HUES48 (cell line): ENCODE measurements around the gene IBA57.

Source experiments
- H3K27ac ChIP-seq: one replicate; pipeline ENCODE4 v1.7.0; 2013; ENCODE audit warnings: low read depth, low read length, inconsistent platforms
- H3K27me3 ChIP-seq: 2 replicates; pipeline ENCODE4 v1.6.1; 2013; ENCODE audit warnings: mild to moderate bottlenecking, low read length; ENCODE audit not compliant: control insufficient read depth, insufficient read depth
- H3K36me3 ChIP-seq: 2 replicates; pipeline ENCODE4 v1.6.1; 2013; ENCODE audit warnings: low read length; ENCODE audit not compliant: control insufficient read depth, insufficient read depth
- H3K4me1 ChIP-seq: 2 replicates; pipeline ENCODE4 v1.6.1; 2013; ENCODE audit warnings: mild to moderate bottlenecking, low read length; ENCODE audit not compliant: control insufficient read depth, insufficient read depth
- H3K4me3 ChIP-seq: 2 replicates; pipeline ENCODE4 v1.5.1; 2013; ENCODE audit warnings: mild to moderate bottlenecking, low read depth, low read length
- H3K9ac ChIP-seq: 2 replicates; pipeline ENCODE4 v1.6.1; 2013; ENCODE audit warnings: mild to moderate bottlenecking, low read depth, low read length, moderate library complexity
- H3K9me3 ChIP-seq: 2 replicates; pipeline ENCODE4 v1.6.1; 2013; ENCODE audit warnings: low read length; ENCODE audit not compliant: control insufficient read depth, insufficient read depth

IBA57 gene

DNA sequence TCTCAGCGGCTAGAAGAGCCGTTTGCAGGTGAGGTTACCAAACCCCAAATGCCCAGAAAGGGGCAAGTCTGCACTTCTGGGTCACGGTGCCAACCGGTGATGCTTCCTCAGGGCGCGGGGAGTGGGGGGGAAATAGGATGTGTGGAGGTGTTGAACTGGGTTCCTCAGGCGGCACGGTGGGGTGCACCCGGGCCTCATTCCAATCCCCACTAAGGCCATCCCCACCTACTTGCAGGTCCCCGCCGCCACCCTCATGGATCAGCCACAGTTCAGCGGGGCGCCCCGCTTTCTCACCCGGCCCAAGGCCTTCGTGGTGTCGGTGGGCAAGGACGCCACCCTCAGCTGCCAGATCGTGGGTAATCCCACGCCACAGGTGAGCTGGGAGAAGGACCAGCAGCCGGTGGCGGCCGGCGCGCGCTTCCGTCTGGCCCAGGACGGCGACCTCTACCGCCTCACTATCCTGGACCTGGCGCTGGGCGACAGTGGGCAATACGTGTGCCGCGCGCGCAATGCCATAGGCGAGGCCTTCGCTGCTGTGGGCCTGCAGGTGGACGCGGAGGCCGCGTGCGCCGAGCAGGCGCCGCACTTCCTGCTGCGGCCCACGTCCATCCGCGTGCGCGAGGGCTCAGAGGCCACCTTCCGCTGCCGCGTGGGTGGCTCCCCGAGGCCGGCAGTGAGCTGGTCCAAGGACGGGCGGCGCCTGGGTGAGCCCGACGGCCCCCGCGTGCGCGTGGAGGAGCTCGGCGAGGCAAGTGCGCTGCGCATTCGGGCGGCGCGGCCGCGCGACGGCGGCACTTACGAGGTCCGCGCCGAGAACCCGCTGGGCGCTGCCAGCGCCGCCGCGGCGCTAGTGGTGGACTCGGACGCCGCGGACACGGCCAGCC is 46.2 kb downstream of the IBA57 start:
- Histone ChIP-seq H3K9me3 (no peaks in the 10 kb centered on the region), H3K9ac (no peak overlapping the region), H3K4me3 (peak overlapping the region; percentile 91; the same call in 1 of the 2 replicates), H3K4me1 (no peaks in the 10 kb centered on the region), H3K27ac (no peak overlapping the region), H3K36me3 (peaks cover 20% of the 10 kb centered on the region), H3K27me3 (peaks cover 11% of the 10 kb centered on the region; the same call in 1 of the 2 replicates)

DNA sequence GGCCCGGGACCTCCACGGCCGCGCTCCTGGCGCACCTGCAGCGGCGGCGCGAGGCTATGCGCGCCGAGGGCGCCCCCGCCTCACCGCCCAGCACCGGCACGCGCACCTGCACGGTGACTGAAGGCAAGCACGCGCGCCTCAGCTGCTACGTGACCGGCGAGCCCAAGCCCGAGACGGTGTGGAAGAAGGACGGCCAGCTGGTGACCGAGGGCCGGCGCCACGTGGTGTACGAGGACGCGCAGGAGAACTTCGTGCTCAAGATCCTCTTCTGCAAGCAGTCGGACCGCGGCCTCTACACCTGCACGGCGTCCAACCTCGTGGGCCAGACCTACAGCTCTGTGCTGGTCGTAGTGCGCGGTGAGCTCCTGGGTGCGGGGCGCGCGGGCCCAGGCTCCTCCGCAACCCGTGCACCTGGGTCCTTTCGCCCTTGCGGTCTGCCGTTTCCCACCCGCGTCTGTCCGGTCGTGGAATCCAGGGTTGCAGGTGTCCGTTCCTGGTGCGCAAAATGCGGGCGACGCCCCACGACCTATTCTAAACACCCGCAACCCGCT is 46.9 kb downstream of the IBA57 start:
- no peak overlapping the region for H3K9ac ChIP-seq
- H3K4me3 ChIP-seq = peak overlapping the region; percentile 91

DNA sequence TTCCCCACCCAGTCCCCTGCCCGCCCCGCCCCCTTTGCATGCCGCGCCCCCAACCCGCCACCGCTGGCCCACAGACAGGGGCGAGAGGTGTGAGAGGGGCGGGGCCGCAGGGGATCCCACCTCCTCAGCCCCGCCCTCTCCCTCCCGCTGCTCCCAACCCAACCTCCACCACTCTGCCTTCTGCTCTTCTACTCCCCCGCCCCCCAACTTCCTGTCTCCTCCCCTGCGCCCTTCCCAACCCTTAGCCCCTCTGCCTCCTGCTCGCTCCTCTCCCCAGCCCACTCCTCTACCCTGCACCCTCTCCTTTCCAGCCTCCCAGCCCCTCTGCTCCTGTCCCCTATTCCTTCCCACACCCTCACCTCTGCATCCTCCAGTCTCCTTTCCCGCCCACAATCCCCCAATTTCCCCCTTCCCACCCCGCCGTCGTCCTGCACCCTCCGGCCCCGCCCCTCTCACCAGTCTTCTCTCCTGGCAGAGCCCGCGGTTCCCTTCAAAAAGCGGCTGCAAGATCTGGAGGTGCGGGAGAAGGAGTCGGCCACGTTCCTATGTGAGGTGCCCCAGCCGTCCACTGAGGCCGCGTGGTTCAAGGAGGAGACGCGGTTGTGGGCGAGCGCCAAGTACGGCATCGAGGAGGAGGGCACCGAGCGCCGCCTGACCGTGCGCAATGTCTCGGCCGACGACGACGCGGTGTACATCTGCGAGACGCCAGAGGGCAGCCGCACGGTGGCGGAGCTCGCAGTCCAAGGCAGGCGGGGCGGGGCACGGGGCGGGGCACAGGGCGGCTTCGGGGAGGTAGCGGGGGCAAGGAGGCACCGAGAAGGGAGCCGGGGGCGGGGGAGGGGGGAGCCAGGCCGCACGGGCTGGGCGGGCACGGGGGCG is 47.6 kb downstream of the IBA57 start:
- no peaks in the 10 kb centered on the region for H3K4me1 ChIP-seq
- H3K9ac ChIP-seq = peak overlapping the region; percentile 63; the same call in 1 of the 2 replicates
- peaks cover 11% of the 10 kb centered on the region; the same call in 1 of the 2 replicates for H3K27me3 ChIP-seq
- peaks cover 34% of the 10 kb centered on the region for H3K36me3 ChIP-seq
- H3K27ac ChIP-seq = peak overlapping the region; percentile 87
- no peaks in the 10 kb centered on the region for H3K9me3 ChIP-seq
- peak overlapping the region; percentile 91 for H3K4me3 ChIP-seq

More for the DNA sequence above, 46.9 kb downstream of the IBA57 start:
- peaks cover 11% of the 10 kb centered on the region; the same call in 1 of the 2 replicates for H3K27me3 ChIP-seq
- no peak overlapping the region for H3K27ac ChIP-seq
- peaks cover 27% of the 10 kb centered on the region for H3K36me3 ChIP-seq
- H3K4me1 ChIP-seq = no peaks in the 10 kb centered on the region
- no peaks in the 10 kb centered on the region for H3K9me3 ChIP-seq

DNA sequence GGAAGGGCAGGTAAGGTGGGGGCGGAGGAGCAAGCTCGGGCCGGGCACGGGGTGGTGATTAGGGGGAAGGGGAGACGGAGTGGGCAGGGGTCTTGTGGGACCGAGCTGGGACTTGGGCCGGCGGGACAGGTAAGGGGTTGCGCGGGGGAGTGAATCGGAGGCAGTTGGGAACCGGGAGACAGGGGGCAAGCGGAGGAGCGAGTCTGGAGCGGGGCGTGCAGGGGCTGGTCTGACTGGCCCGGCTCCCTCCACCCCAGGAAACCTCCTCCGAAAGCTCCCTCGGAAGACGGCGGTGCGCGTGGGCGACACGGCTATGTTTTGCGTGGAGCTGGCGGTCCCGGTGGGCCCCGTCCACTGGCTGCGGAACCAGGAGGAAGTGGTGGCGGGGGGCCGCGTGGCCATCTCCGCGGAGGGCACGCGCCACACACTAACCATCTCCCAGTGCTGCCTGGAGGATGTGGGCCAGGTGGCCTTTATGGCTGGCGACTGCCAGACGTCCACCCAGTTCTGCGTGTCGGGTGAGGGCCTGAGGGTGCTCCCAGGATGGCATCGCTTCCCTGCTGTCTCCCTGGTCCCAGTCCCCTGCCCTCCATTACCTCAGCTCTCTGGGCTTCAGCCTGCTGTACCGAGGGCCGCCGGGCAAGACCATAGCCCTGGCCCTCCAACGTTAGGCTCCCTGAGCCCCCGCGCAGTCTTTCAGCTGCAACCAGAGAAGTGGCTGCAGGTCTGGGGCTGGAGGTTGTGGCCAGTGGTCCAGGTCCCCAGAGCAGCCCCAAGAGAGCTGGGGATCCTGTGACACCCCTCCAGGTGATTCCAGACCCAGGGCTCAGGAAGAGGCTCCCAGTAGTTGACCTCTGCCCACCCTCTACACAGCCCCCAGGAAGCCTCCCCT is 48.6 kb downstream of the IBA57 start:
- Histone ChIP-seq H3K4me3 (peak overlapping the region; percentile 65), H3K27me3 (peaks cover 11% of the 10 kb centered on the region; the same call in 1 of the 2 replicates), H3K9me3 (no peaks in the 10 kb centered on the region), H3K9ac (no peak overlapping the region; the same call in 1 of the 2 replicates), H3K4me1 (no peaks in the 10 kb centered on the region), H3K36me3 (peaks cover 44% of the 10 kb centered on the region), H3K27ac (no peak overlapping the region)

DNA sequence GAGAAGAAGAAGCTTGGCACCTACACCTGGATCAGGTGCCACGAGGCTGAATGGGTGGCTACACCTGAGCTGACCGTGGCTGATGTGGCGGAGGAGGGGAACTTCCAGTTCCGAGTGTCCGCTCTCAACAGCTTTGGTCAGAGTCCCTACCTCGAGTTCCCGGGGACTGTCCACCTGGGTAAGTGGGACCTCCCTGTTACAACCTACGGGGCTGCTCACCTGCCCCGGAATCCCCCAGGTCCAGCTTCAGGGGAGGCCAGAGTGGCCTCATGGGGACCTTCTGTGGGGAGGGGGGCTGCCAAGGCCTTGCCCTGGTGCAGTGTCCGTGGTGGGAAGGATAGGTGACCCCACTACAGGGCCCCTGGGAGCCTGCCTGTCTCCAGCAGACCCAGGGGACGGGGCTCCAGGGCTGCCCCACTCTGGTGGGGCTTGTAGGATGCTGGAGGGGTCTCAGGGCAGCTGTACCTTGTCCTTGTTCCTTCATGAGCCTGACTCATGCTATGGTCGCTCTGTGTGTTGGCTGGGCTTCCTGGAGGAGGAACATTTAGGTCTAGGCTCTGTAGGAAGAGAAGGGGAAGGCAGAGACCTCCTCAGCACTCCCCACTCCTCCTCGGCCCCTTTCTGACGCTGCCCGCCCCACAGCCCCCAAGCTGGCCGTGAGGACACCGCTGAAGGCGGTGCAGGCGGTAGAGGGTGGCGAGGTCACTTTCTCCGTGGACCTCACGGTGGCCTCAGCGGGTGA is 49.5 kb downstream of the IBA57 start:
- H3K36me3 ChIP-seq = peaks cover 53% of the 10 kb centered on the region
- peaks cover 11% of the 10 kb centered on the region; the same call in 1 of the 2 replicates for H3K27me3 ChIP-seq
- no peak overlapping the region for H3K4me3 ChIP-seq
- H3K4me1 ChIP-seq = no peaks in the 10 kb centered on the region
- H3K9me3 ChIP-seq = no peaks in the 10 kb centered on the region
- no peak overlapping the region for H3K27ac ChIP-seq
- no peak overlapping the region for H3K9ac ChIP-seq

DNA sequence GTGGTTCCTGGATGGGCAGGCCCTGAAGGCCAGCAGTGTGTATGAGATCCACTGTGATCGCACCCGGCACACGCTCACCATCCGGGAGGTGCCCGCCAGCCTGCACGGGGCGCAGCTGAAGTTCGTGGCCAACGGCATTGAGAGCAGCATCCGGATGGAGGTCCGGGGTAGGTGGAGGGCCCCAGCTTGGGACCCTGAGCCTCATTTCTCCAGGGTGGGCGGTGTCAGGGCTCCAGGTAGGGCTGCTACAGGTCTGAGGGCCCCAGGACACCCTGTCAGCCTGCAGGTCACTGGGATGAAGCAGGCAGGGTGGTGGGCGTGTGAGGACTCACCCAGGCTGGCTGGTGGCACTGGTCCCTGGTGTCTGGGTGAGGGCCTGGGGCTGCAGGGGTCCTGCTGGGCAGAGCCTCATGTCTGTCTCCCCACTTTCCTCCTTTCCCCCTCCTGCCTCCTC is 50.1 kb downstream of the IBA57 start:
- no peak overlapping the region for H3K9ac ChIP-seq
- no peaks in the 10 kb centered on the region for H3K9me3 ChIP-seq
- peaks cover 58% of the 10 kb centered on the region for H3K36me3 ChIP-seq
- H3K4me3 ChIP-seq = no peak overlapping the region
- peaks cover 11% of the 10 kb centered on the region; the same call in 1 of the 2 replicates for H3K27me3 ChIP-seq
- no peaks in the 10 kb centered on the region for H3K4me1 ChIP-seq
- H3K27ac ChIP-seq = no peak overlapping the region

DNA sequence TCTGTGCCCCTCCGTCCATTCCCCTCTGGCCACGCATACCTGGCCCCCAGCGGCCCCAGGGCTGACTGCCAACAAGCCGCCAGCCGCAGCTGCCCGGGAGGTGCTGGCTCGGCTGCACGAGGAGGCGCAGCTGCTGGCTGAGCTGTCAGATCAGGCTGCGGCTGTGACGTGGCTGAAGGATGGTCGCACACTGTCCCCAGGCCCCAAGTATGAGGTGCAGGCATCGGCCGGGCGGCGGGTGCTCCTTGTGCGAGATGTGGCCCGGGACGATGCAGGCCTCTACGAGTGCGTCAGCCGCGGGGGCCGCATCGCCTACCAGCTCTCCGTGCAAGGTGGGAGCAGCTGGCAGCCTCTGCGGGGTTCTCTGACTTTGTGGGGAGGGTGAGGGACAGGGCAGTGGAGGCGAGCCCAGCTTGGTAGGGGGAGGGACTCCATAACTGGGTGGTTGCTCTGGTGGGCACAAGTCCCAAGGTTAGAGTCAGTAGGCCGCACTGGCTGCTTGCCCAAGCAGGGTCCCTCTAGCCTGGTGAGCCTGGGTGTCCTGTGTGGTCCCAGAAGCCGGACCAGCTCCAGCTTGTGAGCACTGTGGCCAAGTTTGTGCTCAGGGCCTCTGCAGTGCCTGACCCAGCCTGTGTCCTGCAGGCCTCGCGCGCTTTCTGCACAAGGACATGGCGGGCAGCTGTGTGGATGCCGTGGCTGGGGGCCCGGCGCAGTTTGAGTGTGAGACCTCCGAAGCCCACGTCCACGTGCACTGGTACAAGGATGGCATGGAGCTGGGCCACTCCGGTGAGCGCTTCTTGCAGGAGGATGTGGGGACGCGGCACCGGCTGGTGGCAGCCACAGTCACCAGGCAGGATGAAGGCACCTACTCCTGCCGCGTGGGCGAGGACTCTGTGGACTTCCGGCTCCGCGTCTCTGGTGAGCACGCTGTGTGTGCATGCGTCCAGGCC is 51.0 kb downstream of the IBA57 start:
- no peaks in the 10 kb centered on the region for H3K4me1 ChIP-seq
- no peak overlapping the region for H3K4me3 ChIP-seq
- no peaks in the 10 kb centered on the region for H3K9me3 ChIP-seq
- peaks cover 8% of the 10 kb centered on the region; the same call in 1 of the 2 replicates for H3K27me3 ChIP-seq
- peaks cover 60% of the 10 kb centered on the region for H3K36me3 ChIP-seq
- H3K9ac ChIP-seq = no peak overlapping the region
- no peak overlapping the region for H3K27ac ChIP-seq

DNA sequence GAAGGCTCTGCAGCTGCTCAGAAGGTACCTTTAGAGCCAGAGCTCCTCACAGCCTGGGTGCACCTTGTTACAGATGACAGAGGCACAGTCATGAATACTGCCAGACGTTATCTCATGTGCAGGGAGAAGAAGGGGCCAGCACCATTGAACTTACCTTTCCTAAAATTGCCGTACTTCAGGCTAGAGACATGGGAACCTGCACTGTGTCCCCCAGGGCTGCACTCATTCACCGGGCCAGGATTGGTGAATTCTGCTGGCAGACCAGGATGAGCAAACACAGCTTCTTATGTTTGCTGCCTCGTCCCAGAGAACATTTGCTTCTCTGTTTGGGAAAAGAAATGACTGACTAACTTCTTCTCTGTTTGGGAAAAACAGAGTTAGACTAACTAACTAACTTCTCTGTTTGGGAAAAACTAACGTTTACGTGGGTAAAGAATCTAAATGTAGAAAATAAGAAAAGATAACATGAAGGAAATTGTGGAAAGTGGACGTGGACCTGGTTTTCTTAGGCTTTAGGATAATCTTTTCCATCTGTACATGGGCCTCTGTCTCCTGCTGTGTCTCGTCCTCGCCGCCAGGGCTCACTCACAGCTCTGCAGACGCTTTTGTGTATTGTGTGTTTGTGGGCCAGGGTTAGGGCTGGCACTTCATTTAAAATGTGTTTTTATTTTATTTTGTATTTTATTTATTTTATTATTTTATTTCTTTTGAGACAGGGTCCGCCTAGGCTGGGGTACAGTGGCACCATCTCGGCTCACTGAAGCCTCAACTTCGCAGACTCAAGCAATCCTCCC is 52.1 kb downstream of the IBA57 start:
- Histone ChIP-seq H3K27ac (no peak overlapping the region), H3K4me3 (no peak overlapping the region), H3K9me3 (no peaks in the 10 kb centered on the region), H3K9ac (no peak overlapping the region), H3K27me3 (no peaks in the 10 kb centered on the region), H3K36me3 (peaks cover 64% of the 10 kb centered on the region), H3K4me1 (no peaks in the 10 kb centered on the region)
